A549 (cell line): ENCODE results near the gene PPP1R12B.

Experiments
- BHLHE40 ChIP-seq: IDR thresholded peaks from 2 replicates; pipeline ENCODE4 v1.6.1; 2012; ENCODE audit warnings: low read depth, low read length, inconsistent platforms
- CHD2 ChIP-seq: fragments of 150-350 bp; IDR thresholded peaks from 2 replicates; pipeline ENCODE4 v1.6.1; 2014; ENCODE audit warnings: low read length; ENCODE audit not compliant: partially characterized antibody
- CHD4 ChIP-seq: fragments of 200-600 bp; sonication (generic); IDR thresholded peaks from 2 replicates; pipeline ENCODE4 v1.6.1; 2016; ENCODE audit warnings: antibody characterized with exemption, mild to moderate bottlenecking, borderline replicate concordance
- CTCF ChIP-seq: fragments of >200 bp; sonication (Bioruptor Twin); formaldehyde crosslinking; IDR thresholded peaks from 3 replicates; pipeline ENCODE4 v1.5.1; 2016
- E2F6 ChIP-seq: IDR thresholded peaks from 2 replicates; pipeline ENCODE4 v1.6.1; 2012; ENCODE audit warnings: low read depth, borderline replicate concordance
- EP300 ChIP-seq, 2 experiments: fragments of >200 bp; sonication (Bioruptor Twin); formaldehyde crosslinking; IDR thresholded peaks; 2 replicates in 1 of 2; 3 replicates in 1 of 2; pipeline ENCODE4 v1.6.1; 2016 to 2017
- ESRRA ChIP-seq: fragments of 150-350 bp; IDR thresholded peaks from 2 replicates; pipeline ENCODE4 v1.6.1; 2014; ENCODE audit warnings: mild to moderate bottlenecking, low read length, borderline replicate concordance
- JUN ChIP-seq, 2 experiments: fragments of >200 bp; sonication (Bioruptor Twin); formaldehyde crosslinking; IDR thresholded peaks; 2 replicates in 1 of 2; 3 replicates in 1 of 2; pipeline ENCODE4 v1.6.1; 2016 to 2017
- MAX ChIP-seq: IDR thresholded peaks from 2 replicates; pipeline ENCODE4 v1.6.1; 2012
- REST ChIP-seq: fragments of 200-600 bp; sonication (generic); IDR thresholded peaks from 2 replicates; pipeline ENCODE4 v1.6.1; 2016; ENCODE audit warnings: antibody characterized with exemption, mild to moderate bottlenecking, moderate library complexity
- RNF2 ChIP-seq: fragments of 200-600 bp; sonication (generic); IDR thresholded peaks from 2 replicates; pipeline ENCODE4 v1.6.1; 2016; ENCODE audit warnings: low read depth, mild to moderate bottlenecking, antibody characterized with exemption, moderate library complexity, borderline replicate concordance
- SMC3 ChIP-seq: fragments of >200 bp; sonication (Bioruptor Twin); formaldehyde crosslinking; IDR thresholded peaks from 3 replicates; pipeline ENCODE4 v1.6.1; 2018; ENCODE audit warnings: inconsistent platforms
- SREBF2 ChIP-seq: fragments of 450-650 bp; IDR thresholded peaks from 2 replicates; pipeline ENCODE4 v1.6.1; 2014; ENCODE audit warnings: mild to moderate bottlenecking, moderate library complexity

- TF ChIP-seq E2F6 (no peak), RNF2 (no peak), JUN (IDR thresholded peaks at IDR 0.05) (no peak), ESRRA (no peak), CTCF (no peak), MAX (no peak), CHD4 (no peak), REST (no peak), CHD2 (no peak), EP300 (IDR thresholded peaks at IDR 0.05) (no peak), SREBF2 (no peak), SMC3 (no peak), BHLHE40 (no peak)
These were observed 275.7 kb downstream of the PPP1R12B start for GRCh38 chr1:202624088-202624780.
